NT2/D1 (cell line): ENCODE data around the gene FBXO17.
"Not testable (repeated sequence)": the region's sequence is repeated elsewhere in the genome, so short reads cannot be mapped to it uniquely, and the experiment has no call there.

ENCODE experiments used
- DNase-seq: peaks from one replicate; pipeline ENCODE4 v3.0.0-alpha.2; 2011; ENCODE audit warnings: low read depth, low spot score
- H3K27me3 ChIP-seq: 2 replicates; pipeline ENCODE4 v1.6.0; 2011; ENCODE audit warnings: mild to moderate bottlenecking; ENCODE audit not compliant: insufficient read length, insufficient read depth
- H3K36me3 ChIP-seq: 2 replicates; pipeline ENCODE4 v1.6.1; 2011; ENCODE audit warnings: mild to moderate bottlenecking, low read length, mixed read lengths; ENCODE audit not compliant: insufficient read depth, insufficient read length
- H3K4me1 ChIP-seq: 2 replicates; pipeline ENCODE4 v1.5.1; 2011; ENCODE audit not compliant: insufficient read depth, insufficient read length
- H3K4me3 ChIP-seq: 2 replicates; pipeline ENCODE4 v1.5.1; 2011; ENCODE audit warnings: low read depth; ENCODE audit not compliant: insufficient read length
- H3K9ac ChIP-seq: 2 replicates; pipeline ENCODE4 v1.6.0; 2011; ENCODE audit warnings: low read depth; ENCODE audit not compliant: insufficient read length
- H3K9me3 ChIP-seq: 2 replicates; pipeline ENCODE4 v1.5.1; 2011; ENCODE audit warnings: mild to moderate bottlenecking, low read length; ENCODE audit not compliant: insufficient read depth
- SUZ12 ChIP-seq: IDR thresholded peaks from 2 replicates; pipeline ENCODE4 v1.6.1; 2011; ENCODE audit not compliant: insufficient read length, insufficient read depth; ENCODE audit errors: extremely low read depth
- YY1 ChIP-seq: IDR thresholded peaks from 2 replicates; pipeline ENCODE4 v1.6.1; 2011; ENCODE audit not compliant: insufficient read length, insufficient read depth
- ZNF274 ChIP-seq: IDR thresholded peaks from 2 replicates; pipeline ENCODE4 v1.6.1; 2011; ENCODE audit warnings: mild to moderate bottlenecking, low read depth, low read length

The FBXO17 gene

GRCh38 chr19:38970664-38971532 lies 4.6 kb downstream of the FBXO17 start:
- no peaks in the 10 kb centered on the region for H3K27me3 ChIP-seq
- no peaks in the 10 kb centered on the region for H3K9me3 ChIP-seq
- no peak overlapping the region for H3K4me3 ChIP-seq
- no peak overlapping the region for H3K9ac ChIP-seq
- TF ChIP-seq SUZ12 (no peak), YY1 (no peak), ZNF274 (no peak)
- no peak for DNase-seq
- peaks cover 19% of the 10 kb centered on the region for H3K36me3 ChIP-seq
- no peaks in the 10 kb centered on the region for H3K4me1 ChIP-seq

DNA sequence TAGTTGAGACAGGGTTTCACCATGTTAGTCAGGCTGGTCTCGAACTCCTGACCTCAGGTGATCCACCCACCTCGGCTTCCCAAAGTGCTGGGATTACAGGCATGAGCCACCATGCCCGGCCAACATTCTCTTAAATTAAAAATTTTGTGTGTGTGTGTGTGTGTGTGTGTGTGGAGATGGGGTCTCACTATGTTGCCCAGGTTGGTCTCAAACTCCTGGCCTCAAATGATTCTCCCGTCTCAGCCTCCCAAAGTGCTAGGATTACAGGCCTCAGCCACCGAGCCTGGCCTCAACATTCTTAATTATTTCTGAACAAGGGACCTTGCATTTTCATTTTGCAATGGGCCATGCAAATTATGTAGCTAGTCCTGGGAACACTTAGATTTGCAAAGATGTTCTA lies 9.4 kb downstream of the FBXO17 start:
- not testable (repeated sequence) for H3K9ac ChIP-seq, H3K4me1 ChIP-seq, DNase-seq, H3K4me3 ChIP-seq, H3K36me3 ChIP-seq, H3K27me3 ChIP-seq, H3K9me3 ChIP-seq

GRCh38 chr19:38964738-38965137 lies 10.8 kb downstream of the FBXO17 start:
- H3K36me3 ChIP-seq = peaks cover 10% of the 10 kb centered on the region
- H3K4me1 ChIP-seq = no peaks in the 10 kb centered on the region
- TF ChIP-seq ZNF274 (no peak), SUZ12 (no peak), YY1 (no peak)
- DNase-seq = no peak
- no peak overlapping the region for H3K9ac ChIP-seq
- H3K27me3 ChIP-seq = no peaks in the 10 kb centered on the region
- no peaks in the 10 kb centered on the region for H3K9me3 ChIP-seq
- H3K4me3 ChIP-seq = no peak overlapping the region

- TF ChIP-seq YY1 = no peak
- TF ChIP-seq SUZ12 = no peak
- TF ChIP-seq ZNF274 = no peak
- H3K36me3 ChIP-seq = peaks cover 4% of the 10 kb centered on the region
- peaks cover 16% of the 10 kb centered on the region; the same call in 1 of the 2 replicates for H3K9me3 ChIP-seq
These were observed 15.9 kb downstream of the FBXO17 start for GRCh38 chr19:38959618-38960017.

GRCh38 chr19:38958301-38958700 lies 17.2 kb downstream of the FBXO17 start:
- TF ChIP-seq ZNF274 (no peak), YY1 (no peak), SUZ12 (no peak)
- Histone ChIP-seq H3K36me3 (peaks cover 4% of the 10 kb centered on the region), H3K9me3 (peaks cover 16% of the 10 kb centered on the region; the same call in 1 of the 2 replicates), H3K4me3 (no peak overlapping the region), H3K4me1 (no peaks in the 10 kb centered on the region), H3K9ac (no peak overlapping the region), H3K27me3 (no peaks in the 10 kb centered on the region)
- no peak for DNase-seq

More at GRCh38 chr19:38959618-38960017, 15.9 kb downstream of the FBXO17 start:
- Histone ChIP-seq H3K27me3 (no peaks in the 10 kb centered on the region), H3K4me3 (no peak overlapping the region), H3K9ac (no peak overlapping the region), H3K4me1 (no peaks in the 10 kb centered on the region)
- no peak for DNase-seq

GRCh38 chr19:38956264-38956663 lies 19.3 kb downstream of the FBXO17 start:
- Histone ChIP-seq H3K36me3 (peaks cover 5% of the 10 kb centered on the region), H3K4me1 (no peaks in the 10 kb centered on the region), H3K9me3 (peaks cover 16% of the 10 kb centered on the region; the same call in 1 of the 2 replicates), H3K4me3 (no peak overlapping the region), H3K27me3 (no peaks in the 10 kb centered on the region), H3K9ac (no peak overlapping the region)
- TF ChIP-seq SUZ12 (no peak), YY1 (no peak), ZNF274 (no peak)
- DNase-seq = no peak

- H3K9me3 ChIP-seq = peaks cover 10% of the 10 kb centered on the region; the same call in 1 of the 2 replicates
- no peak for TF ChIP-seq ZNF274
- TF ChIP-seq SUZ12 = no peak
- no peak for TF ChIP-seq YY1
- DNase-seq = no peak
These were observed 21.9 kb downstream of the FBXO17 start for GRCh38 chr19:38953677-38954076.

More at GRCh38 chr19:38953677-38954076, 21.9 kb downstream of the FBXO17 start:
- H3K36me3 ChIP-seq = peaks cover 6% of the 10 kb centered on the region
- H3K4me3 ChIP-seq = no peak overlapping the region
- no peak overlapping the region for H3K9ac ChIP-seq
- peaks cover 3% of the 10 kb centered on the region for H3K4me1 ChIP-seq
- no peaks in the 10 kb centered on the region for H3K27me3 ChIP-seq
